NCI-H128 (cell line): ENCODE data around the gene MLLT1.

Experiments used
- DNase-seq: peaks from one replicate; lab custom pipeline; 2025; ENCODE audit not compliant: unreplicated experiment; lab: John Stamatoyannopoulos, UW

Gene MLLT1

DNA sequence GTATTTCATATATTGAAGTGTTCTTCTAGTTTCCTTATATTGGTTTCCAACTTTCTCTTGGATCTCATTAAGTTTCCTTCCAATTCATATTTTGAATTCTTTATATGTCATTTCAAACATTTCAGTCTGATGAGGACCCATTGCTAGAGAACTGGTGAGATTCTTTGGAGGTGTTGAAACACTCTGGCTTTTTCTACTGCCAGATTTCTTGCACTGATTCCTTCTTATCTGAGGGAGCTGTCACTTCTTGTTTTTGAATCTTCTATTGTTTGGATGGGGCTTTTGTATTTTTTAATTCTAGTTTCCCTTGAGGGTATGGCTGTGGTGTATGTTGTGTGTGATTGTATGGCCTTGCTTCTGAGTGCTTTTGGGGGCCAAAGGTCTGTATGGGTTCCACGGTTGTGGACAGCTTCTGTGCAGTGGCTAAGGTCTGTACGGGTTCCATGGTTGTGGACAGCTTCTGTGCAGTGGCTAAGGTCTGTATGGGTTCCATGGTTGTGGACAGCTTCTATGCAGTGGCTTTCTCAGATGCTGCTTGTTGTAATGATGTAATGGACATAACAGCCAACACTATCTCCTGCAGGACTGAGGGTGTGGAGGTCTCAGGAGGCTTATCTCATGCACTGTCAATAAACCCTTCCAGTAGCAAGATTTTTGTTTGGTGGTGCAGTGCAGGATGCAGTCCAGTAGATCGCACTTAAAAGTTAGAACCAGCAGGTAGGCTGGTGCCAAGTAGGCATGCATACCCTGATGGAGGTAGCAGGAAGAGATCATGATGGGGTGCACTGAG is 107.5 kb downstream of the MLLT1 start:
- DNase-seq = no peak

DNA sequence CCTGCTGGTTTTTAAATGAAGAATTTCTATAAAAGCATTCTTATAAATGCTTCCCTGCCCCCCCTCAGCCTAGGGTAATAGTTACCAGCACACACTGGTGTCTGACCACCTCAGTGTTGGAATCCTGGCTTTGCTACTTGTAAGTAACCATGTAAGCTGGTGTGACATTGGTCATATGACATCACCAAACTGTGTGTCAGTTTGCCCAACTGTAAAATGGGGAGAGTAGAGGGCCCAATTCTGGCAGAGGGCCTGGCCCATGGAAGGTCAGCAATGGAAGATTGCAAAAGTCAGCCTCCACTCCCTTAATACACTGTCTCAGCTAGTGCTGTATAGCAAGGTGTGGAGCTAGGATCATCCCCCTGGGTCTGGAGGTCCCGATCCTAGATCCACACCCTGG is 112.7 kb downstream of the MLLT1 start:
- DNase-seq = no peak

GRCh38 chr19:6164906-6165531 is 114.8 kb downstream of the MLLT1 start:
- DNase-seq = no peak

GRCh38 chr19:6161271-6161850 is 118.4 kb downstream of the MLLT1 start:
- no peak for DNase-seq
